Stimulated activated CD8-positive, alpha-beta memory T cell treated with anti-CD3 and anti-CD28 coated beads, Interleukin-4, amount 100 ng/mL, for 24 hours (primary cell): Measurements from ENCODE around the gene SORL1.

Experiments
- DNase-seq: peaks from one replicate; pipeline ENCODE4 v3.0.0-alpha.2; 2020; ENCODE audit warnings: low read depth

The SORL1 gene

DNA sequence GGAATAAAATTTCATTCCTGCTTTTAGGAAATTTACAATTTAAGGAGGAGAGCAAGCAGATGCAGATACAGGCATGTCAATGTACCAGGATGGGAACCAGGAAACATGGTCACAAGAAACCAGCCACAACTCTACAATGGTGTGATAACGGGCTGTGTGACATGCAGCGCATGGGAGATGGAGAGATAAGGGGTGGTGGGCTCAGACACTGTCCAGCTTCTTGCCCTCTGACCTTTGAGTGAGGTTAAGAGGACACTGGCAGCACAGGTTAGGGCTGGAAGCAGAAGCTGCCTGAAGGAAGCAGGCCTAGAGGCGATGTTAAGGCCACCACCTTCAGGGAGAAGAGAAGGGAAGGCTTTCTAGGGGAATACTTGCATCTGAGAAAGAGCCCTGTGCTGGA is 3.0 kb downstream of the SORL1 start:
- DNase-seq = no peak

DNA sequence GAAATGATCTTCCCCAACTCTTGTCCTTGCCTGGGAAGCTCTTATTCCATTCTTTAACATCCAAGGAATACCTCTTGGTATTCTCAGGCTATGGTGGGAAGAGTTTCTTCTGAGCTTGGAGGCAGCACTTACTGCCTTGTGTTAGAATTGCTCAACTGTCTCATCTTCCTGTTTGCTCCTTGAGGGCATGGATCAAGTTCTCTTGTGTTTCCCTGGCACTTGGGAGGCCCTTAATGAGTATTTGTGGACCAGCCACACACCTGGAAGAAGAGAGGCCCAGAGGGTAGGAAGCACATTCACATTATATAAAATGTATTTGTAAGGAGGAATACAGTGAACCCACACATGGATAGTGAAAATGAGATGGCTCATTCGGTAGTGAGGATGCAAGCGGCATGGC is 4.0 kb downstream of the SORL1 start:
- DNase-seq = no peak

DNA sequence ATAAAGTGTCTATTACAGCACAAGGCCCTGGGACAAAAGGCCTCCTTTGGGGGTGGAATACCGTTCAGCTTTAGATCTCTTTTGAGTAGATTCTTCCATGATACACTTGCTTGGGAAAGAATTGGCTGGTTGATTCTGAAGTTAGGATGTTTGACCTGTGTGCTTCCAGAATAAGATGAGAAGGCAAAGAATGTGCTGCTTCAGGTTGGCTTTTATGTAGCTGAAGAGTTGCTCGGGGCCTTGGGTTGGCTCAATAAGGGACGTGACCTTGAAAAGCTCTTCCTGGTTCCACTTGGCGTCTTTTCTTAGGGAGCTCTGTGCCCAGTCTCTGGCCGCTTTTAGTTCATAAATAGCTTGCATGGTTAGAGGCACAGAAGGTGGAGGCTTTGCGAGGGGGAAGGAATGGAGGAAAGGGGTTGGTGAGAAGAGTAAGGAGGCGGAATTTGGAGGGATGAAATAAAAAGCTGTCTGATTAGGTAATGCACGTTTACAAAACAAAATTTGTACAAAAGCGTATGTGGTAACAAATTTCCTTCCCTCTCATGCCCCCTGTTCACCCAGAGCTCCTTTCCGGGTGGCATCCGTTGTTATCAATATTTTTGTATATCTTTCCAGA is 4.8 kb downstream of the SORL1 start:
- DNase-seq = no peak

DNA sequence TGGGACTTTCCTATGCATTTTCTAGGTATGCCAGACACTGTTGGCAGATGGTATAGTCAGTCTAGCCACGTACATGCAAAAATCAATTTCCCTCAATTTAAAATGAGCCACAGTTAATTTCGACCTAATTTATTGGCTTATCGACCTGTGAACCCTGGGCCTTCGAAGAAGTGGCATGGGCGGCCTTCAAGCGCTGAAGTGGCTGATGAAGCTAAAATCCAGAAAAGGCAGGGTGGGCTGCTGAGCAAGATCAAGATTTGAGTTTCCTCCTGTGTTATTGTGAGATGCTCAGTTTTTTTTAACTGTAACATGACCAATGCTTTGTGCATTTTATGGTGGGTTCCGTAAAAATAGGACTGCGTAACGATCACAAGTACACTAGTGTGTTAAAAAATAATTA is 6.4 kb downstream of the SORL1 start:
- DNase-seq = no peak

DNA sequence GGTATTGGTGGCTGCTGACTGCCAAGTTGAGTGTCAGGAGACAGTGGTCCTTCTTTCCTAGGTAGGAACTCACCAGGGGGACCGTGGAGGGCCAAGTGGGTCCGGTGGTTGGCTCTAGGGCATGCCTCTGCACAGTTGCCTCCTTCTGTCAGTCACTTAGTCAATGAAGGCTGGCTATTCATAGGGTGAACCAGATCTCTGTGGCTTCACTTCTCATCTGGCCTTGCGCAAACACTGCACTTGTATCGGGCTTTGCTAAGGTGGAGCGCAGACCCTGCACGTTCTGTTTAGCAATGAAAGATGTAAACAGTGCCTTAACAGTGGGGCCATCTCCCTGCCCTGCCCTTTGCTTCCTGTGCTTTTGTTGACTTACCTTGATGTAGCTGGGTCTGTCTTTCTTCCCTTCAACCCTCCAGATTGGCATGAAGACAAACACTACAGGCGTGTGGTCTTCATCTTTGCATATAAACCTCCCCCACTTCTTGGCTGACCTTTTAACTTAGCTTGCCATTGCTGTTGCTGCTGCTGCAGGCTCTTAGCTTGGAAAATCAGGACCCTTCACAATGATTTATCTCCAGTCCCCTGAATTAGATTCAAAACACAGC is 7.4 kb downstream of the SORL1 start:
- no peak for DNase-seq

DNA sequence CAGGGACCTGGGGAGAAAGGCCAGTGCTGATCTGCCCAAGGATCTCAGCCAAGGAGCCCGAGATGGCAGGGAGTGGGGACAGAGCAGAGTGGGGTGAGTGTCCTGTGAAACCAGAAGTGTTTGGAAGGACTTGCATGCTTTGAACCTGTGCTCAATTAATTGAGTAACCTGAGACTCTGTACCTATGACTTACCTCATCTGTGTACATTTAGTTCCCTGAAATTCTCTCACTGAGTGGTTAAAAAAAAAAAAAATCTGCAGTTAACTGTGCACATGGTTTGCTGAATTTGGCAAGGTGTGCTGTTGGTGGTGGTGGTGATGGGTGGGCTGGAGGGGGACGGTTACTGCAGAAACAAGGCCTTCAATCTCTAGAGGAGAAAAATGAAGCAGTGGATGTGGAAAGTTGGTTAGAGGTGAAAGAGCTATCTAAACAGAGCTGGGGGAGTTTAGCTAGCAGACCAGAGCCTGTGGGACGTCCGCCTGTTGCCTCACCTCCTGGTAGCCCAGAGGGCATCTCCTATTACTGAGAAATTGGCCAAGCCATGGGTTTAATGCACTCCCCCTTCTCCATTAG is 8.9 kb downstream of the SORL1 start:
- no peak for DNase-seq

DNA sequence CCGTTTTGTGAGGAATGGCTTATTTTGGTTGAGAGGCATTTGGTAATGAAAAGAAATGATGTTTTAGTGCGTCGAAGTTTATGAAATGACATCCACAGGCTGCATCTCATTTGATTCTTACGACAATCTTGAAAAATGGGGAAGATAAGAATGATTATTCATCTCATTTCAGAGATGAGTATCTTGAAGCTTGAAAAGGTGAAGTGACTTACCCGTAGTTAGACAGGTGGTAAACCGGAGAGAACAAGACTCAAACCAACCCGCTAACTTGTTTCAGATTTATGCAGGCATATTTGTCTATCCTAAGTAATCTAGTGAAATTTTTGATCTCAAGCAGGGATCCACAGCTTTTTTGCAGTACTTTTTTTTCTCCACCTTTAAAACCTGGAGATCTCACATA is 9.7 kb downstream of the SORL1 start:
- no peak for DNase-seq

DNA sequence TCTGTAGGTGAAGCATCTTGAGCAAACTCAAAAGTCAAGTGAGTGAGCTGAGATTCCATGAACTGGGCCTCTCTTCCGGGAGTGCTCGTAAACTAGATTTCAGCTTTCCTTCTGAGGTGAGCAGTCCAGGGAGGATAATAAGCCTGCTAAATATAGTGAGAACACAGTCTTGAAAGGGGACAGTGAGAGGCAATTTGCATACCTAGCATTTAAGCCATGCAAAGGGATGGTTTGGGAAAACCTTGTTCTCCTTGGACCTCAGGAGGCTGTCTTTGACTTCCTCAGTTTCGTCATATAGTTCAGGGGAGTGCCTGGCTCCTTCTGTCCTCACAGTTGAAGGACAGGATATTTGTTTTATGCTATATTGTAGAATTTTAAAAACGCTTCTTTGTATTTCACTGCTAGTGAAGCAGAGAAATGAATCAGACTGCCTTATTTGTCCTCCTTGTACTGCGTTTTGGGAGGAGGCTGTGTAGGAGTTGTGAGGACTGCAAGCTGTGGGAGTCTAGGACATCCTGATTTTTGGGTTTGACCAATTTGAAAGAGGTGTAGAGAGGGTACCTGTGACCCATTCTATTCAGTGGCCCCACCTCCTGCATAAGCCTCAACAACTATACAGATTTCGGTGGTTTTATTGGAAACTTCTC is 11.7 kb downstream of the SORL1 start:
- DNase-seq = no peak

DNA sequence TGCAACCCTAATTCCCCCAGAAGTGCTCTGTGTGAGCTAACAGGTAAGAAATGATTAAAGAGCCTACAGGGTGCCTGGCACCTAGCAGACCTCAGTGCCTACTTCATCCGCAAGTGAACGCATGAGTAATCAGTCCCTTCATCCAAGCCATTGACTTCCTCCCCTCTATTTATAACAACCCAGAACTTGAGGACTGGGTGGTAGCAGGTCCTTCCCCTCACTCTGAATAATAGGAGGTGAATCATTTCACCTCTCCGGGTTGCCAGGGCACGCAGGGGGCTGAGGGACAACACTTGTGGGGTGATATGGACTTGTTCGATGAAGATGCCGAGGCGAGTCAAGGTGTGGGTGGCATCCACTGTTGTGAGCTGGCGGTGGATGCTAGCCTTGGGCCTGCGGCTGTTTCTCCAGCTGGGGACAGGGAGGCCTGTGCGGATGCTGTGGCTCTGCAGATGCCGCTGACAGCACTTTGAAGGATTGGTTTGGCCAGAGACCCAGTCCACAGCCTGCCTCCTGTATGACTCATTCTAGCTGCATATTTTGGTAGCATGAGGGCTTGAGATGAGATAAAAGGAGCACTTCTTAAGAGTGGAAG is 12.3 kb downstream of the SORL1 start:
- DNase-seq = peak; percentile 70

DNA sequence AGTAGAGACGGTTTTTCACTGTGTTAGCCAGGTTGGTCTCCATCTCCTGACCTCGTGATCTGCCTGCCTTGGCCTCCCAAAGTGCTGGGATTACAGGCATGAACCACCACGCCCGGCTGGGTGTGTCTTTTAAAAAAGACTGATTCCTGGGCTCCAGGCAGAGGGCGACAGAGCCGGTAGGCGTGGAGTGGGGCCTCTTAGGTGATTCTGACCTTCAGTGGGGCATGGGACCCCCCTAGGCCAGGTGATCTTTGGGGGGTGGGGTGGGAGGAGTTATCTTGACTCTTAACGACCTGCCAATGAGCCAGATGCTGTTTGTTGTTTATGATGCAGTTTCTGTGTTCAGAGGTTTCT is 13.6 kb downstream of the SORL1 start:
- DNase-seq = no peak

DNA sequence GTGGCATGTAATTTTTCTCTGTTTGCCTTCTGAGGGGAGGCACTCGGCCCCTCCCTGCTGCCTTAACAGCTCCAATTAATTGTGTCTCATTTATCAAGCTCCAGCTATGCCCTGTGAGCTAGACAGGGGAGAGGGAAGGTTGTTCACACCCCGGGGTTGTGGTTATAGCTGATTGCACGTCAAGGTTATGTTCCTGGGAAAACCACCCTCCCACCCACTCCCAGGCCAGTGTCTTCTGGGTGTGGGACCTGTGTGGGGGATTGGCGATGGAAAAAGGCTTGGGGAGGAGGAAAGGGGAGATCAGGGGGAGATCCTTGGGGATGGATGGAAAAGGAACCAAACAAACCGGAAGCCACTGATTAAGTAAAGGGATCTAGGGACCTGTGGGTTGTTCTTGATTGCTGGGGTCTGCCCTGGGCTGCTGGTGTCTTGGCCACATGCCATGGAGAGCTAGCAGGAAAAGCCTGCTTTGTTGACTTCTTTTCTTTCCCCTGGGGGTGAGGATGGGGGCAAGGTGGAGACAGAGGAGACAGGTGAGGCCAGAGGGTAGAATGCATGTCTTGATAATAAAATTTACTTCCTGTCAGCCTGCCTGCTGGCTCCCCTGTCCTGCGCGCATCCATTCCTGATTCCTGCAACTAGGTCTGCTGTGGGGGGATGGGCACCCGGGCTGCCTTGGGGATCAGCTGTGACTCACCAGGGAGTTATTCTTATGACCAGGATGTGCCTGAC is 14.1 kb downstream of the SORL1 start:
- peak; percentile 43 for DNase-seq

DNA sequence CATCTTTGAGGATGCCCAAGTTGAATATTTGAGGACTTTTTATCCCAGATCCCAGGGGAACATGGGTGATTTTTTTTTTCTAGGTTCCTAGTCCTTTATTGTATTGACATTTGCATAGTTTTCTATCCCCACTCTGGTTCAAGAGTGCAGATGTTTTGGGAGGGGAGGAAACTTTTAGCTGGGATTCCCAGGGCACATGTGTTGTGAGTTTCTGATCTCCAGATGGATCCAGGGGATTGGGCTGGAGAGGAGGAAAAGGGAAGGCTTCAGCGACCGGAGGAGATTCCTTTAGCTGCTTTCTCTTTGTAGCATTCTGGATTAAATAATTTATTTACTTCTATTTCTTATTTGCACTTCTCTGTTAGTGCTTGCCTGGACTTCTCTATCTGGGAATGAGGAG is 15.4 kb downstream of the SORL1 start:
- no peak for DNase-seq

DNA sequence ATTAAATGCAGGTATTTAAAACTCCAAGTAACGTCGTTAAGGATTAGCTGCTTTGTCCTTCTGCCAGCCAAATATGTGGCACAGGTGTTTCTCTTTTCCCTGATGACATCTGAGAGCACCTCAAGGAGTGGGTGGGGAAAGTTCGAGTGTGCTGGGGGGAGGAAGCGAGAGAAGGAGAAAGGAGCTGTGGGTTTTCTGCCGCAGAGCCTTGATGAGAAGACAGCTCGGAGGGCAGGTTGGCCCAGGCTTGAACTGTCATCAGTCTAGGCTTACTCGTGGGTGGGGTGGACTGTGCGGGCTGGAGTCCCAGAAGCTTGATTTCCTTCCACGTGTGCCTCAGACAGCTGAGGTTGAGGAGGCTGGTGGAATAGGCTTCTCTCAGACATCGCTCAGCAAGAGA is 15.9 kb downstream of the SORL1 start:
- DNase-seq = peak; percentile 71

DNA sequence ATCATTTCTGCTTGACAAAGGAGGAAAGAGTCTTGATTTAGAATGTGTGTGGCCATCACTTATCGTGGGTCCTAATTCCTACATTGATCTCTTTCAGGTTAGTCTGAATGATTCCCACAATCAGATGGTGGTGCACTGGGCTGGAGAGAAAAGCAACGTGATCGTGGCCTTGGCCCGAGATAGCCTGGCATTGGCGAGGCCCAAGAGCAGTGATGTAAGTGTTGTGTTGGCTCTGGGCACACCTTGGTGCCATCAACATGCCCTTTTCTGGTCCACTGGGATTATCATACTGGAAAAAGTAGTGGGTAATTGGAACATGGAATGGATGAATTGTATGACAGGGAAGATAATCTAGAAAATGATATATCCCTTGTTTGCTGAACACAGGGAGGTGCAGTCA is 17.8 kb downstream of the SORL1 start:
- no peak for DNase-seq

DNA sequence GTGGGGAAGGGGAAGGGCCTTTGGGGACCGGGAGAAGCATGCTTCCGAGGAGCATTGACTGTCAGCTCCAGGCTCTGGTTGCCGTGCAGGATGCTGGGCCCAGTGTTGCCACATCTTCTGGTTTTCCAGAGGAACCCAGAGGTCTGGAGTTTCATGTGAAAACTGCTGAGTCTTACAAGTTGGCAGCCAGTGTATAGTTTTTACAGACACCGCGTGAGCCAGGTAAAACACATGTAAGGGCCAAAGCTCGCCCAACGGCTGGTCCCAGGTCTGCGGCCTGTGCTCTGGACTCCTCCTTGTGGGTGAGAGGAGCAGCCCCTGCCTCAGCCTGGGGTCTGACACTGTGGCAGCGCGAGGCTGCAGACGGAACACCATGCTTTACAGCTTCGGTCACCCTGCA is 19.1 kb downstream of the SORL1 start:
- DNase-seq = no peak

DNA sequence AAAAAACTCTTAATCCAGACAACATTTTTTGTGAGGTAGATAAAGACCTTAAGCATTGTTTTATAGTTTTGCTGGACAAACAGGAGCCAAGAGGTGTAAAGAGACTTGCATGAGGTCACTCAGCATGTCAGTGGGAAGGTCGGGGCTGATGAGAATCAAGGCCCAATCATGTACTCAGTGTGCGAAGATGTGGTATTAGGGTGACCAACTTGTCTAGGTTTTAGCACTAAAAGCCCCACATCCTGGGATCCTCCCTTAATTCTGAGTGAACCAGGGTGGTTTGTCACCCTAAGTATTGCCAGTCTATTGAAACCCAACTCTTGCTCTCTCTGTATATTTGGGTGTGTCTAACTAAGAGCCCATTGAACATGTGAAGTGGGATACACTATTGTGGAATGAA is 20.2 kb downstream of the SORL1 start:
- DNase-seq = no peak

DNA sequence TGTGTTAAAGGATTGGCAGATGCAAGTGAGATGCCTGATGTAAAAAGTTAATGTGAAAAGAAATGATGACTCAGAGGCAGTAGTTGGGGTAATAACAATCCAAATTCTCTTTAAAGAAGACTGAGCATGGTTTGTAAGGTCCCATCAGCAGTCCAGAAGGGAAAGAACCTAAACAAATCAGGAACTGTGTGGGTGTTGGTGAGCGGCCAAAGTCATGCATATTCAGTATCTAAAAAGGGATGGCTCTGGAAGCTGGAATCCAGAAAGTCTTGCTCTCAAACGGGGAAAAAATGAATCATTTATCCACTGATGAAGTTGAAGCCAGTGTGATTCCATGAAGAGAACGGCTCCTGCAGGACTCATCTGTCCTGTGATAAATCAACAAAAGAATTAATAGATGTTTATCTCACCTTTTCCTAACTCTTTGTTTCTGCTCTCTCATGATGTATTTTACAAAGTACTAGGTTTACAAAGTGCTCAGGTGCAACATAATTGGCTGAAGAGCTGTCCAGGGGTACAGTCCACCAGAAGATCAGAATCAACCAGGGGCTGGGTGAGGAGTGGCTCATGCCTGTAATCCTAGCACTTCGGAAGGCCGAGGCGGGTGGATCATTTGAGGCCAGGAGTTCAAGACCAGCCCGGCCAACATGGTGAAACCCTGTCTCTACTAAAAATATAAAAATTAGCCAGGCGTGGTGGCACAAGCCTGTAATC is 21.1 kb downstream of the SORL1 start:
- DNase-seq = no peak

DNA sequence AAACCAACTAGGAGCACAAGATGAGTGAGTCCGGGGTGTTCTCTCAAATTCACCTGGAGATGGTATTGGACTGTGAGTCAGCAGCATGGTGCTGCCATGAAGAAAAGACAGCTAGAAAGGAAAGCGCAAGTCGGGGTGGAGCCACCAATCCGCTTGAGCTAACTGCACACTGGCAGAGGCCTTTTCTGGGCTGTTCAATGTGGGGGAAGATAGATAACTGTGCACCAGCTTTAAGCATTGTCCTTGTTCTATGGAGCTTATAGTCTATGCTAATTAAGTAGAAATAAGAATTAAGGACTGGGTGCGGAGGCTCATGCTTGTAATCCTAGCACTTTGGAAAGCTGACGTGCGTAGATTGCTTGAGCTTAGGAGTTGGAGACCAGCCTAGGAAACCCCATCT is 22.6 kb downstream of the SORL1 start:
- DNase-seq = no peak

DNA sequence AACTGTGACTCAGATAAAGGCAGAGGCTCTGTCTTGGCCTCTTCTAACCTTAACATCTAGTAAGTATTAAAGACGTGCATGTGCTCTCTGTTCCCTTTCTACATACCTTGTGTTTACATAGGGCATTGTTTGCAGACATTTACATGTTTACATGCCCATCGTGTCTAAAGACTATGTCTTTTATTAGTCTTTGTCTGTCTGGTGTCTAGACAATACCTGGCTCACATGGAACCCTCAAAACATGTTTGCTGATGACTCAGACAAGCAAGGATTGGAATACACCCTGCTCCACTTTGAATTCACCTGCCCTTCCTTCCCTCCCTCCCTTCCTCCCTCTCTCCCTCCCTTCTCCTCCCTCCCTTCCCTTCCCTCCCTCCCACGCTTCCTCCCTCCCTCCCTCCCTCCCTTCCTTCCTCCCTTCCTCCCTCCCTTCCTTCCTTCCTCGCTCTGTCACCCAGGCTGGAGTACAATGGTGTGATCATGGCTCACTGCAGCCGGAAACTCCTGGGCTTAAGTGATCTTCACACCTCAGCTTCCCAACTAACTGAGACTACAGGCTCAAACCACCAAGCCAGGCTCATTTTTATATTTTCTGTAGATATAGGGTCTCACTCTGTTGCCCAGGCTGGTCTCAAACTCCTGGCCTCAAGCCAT is 24.4 kb downstream of the SORL1 start:
- no peak for DNase-seq

DNA sequence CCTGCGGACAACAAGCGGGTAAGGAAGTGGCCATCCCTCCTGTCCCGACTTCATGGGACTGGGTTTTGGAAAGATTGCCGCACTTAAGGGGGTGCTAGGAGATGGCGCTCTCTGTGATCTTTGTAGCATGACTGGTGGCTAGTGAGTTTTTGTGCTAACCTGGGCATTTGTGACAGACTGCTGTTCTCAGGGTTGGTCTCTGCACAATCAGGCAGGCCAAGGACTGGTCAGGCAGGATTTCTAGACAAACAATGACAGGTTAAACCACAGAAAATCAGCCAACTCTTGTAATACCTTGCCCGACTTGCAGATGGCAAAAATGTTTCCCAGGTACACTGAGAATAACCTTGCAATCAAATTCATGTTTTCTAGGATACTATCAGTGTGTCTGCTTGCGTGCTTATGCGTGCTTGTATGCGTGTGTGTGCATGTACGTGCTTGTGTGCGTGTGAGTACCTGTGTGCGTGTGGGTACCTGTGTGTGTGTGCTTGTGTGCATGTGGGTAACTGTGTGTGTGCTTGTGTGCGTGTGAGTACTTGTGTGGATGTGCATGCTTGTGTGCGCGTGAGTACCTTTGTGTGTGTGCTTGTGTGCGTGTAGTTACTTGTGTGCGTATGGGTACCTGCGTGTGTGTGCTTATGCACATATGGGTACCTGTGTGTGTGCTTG is 26.2 kb downstream of the SORL1 start:
- no peak for DNase-seq
